Measurements from ENCODE around the gene CCDC148. TPM values are rescaled to one million over a fixed set of nuclear protein-coding genes. Genes with fewer than 3 reads are reported as not detected.
"Not testable (repeated sequence)": the region's sequence is repeated elsewhere in the genome, so short reads cannot be mapped to it uniquely, and the experiment has no call there.

CCDC148 gene
- total and polyA plus RNA-seq, 2 donors (not counting 3 experiments of a cell fraction or from before 2014, with no cell fraction given), result 0.04 to 0.69 TPM

DNA sequence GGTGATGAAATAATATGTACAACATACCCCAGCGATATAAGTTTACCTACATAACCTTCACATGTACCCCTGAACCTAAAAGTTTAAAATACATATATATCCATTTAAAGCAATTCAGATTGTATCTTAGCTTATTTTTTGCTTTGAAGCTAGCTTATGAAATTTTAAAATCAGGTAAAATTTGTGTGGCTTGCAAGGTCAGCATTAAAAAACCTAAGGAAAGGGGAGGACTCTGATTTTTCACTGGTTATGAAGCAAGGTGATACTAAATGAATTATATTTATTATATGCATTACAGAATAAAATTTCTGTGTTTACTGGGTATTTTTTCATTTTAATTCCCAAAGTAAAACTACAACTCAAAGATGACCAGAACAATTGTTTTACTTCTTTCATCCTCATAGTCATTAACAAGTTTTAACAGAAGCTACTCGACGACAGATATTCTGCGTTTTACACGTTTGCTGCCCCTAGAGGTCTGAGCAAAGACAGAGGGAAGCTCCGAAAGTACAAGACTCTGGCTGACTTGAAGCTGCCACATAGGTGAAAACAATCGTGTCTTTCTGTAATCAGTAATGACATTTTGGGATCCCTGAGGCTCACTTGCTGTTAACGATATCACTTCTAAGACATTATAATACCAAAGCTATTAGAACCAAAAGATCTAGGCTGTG is 17.3 kb upstream of the CCDC148 start:
- BruUV-seq (replicated peaks), result no TSS peak
- intact Hi-C loops (cut with micrococcal nuclease), result no loop called here
- no peaks in the 10 kb centered on the region for H3K9me3 ChIP-seq (replicated peaks; ENCODE audit: control insufficient read depth, insufficient read depth, low read length)
- no peaks in the 10 kb centered on the region for H4K20me1 ChIP-seq (replicated peaks; ENCODE audit: control insufficient read depth, extremely low read depth, insufficient read depth, low read length)
- no peak overlapping the region for H3K27ac ChIP-seq (ENCODE audit: insufficient read depth, low read depth, low read length)
- peaks cover 9% of the 10 kb centered on the region for H3K4me1 ChIP-seq (ENCODE audit: control insufficient read depth, extremely low read depth, insufficient read depth, low read length)
- FAIRE-seq, result no peak
- TF ChIP-seq POLR2A (IDR thresholded peaks at IDR 0.05; ENCODE audit: low read depth, low read length), result no peak
- TF ChIP-seq MYC (IDR thresholded peaks at IDR 0.05; ENCODE audit: low read depth, low read length), result no peak
- TF ChIP-seq POLR2AphosphoS5 (IDR thresholded peaks at IDR 0.05; ENCODE audit: insufficient read depth, low read depth, low read length), result no peak
- TF ChIP-seq EZH2 (IDR thresholded peaks at IDR 0.05; ENCODE audit: borderline replicate concordance, low read depth, low read length, severe bottlenecking), result no peak
- TF ChIP-seq GATA2 (IDR thresholded peaks at IDR 0.05; ENCODE audit: insufficient read depth, insufficient read length, low read depth, low read length), result no peak
- no peak for TF ChIP-seq FOS (IDR thresholded peaks at IDR 0.05; ENCODE audit: borderline replicate concordance, insufficient read depth, low read length)
- TF ChIP-seq JUN (IDR thresholded peaks at IDR 0.05; ENCODE audit: borderline replicate concordance, insufficient read depth, insufficient read length, low read depth), result no peak
- TF ChIP-seq, protein P1, sequence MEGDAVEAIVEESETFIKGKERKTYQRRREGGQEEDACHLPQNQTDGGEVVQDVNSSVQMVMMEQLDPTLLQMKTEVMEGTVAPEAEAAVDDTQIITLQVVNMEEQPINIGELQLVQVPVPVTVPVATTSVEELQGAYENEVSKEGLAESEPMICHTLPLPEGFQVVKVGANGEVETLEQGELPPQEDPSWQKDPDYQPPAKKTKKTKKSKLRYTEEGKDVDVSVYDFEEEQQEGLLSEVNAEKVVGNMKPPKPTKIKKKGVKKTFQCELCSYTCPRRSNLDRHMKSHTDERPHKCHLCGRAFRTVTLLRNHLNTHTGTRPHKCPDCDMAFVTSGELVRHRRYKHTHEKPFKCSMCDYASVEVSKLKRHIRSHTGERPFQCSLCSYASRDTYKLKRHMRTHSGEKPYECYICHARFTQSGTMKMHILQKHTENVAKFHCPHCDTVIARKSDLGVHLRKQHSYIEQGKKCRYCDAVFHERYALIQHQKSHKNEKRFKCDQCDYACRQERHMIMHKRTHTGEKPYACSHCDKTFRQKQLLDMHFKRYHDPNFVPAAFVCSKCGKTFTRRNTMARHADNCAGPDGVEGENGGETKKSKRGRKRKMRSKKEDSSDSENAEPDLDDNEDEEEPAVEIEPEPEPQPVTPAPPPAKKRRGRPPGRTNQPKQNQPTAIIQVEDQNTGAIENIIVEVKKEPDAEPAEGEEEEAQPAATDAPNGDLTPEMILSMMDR (IDR thresholded peaks at IDR 0.05; ENCODE audit: extremely low read depth in 1 of 2, insufficient read depth in 1 of 2, low read depth in 1 of 2, low read length in 2 of 2), result no peak
- TF ChIP-seq, protein P2, sequence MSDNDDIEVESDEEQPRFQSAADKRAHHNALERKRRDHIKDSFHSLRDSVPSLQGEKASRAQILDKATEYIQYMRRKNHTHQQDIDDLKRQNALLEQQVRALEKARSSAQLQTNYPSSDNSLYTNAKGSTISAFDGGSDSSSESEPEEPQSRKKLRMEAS (IDR thresholded peaks at IDR 0.05; ENCODE audit: insufficient read depth, insufficient read length), result no peak
- ChIA-PET CTCF (interaction anchor here (1.3 kb wide), 1 partner anchor 9 kb away, joined by 3 read pairs; no protein-coding TSS in a partner anchor), POLR2A (no interaction called here)
- no peak overlapping the region for H3K4me3 ChIP-seq (replicated peaks in 1 of 3; ENCODE audit: insufficient read depth in 1 of 3, low read depth in 1 of 3, low read length in 3 of 3)
- no peaks in the 10 kb centered on the region for H3K27me3 ChIP-seq (ENCODE audit: control insufficient read depth in 2 of 2, insufficient read depth in 2 of 2, low read length in 2 of 2)
- H3K36me3 ChIP-seq (ENCODE audit: control insufficient read depth in 2 of 2, extremely low read depth in 1 of 2, insufficient read depth in 2 of 2, low read length in 2 of 2), result peaks cover 0 to 2% of the 10 kb centered on the region in 2 experiments
- peaks cover 6% of the 10 kb centered on the region for H3K79me2 ChIP-seq (ENCODE audit: control insufficient read depth, insufficient read depth, low read length)
- no peak for DNase-seq (ENCODE audit: low read depth, low spot score)
- no peak overlapping the region for H2AFZ ChIP-seq (ENCODE audit: low read depth, low read length)
- no peak overlapping the region for H3K9ac ChIP-seq (replicated peaks; ENCODE audit: extremely low read depth, insufficient read depth, low read length)
- H3K4me2 ChIP-seq (ENCODE audit: insufficient read depth, low read length), result no peak overlapping the region
- dilution Hi-C loops (cut with MboI; ENCODE audit: extremely low pct_ligation_motif_present, low sequenced_read_pairs), result no loop called here
- H3K9me1 ChIP-seq (replicated peaks; ENCODE audit: control insufficient read depth, extremely low read depth, insufficient read depth, low read length), result no peaks in the 10 kb centered on the region

DNA sequence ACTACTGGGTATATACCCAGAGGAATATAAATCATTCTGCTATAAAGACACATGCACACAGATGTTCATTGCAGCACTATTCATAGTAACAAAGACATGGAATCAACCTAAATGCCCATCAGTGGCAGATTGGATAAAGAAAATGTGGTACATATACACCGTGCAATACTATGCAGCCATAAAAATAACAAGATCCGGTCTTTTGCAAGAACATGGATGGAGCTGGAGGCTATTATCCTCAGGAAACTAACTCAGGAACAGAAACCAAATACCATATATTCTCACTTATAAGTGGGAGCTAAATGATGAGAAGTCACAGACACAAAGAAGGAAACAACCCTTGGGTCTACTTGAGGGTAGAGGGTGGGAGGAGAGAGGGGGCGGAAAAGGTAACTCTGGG is 16.7 kb upstream of the CCDC148 start:
- H3K9ac ChIP-seq (replicated peaks; ENCODE audit: extremely low read depth, insufficient read depth, low read length); BruUV-seq (replicated peaks); H3K9me3 ChIP-seq (replicated peaks; ENCODE audit: control insufficient read depth, insufficient read depth, low read length); H3K9me1 ChIP-seq (replicated peaks; ENCODE audit: control insufficient read depth, extremely low read depth, insufficient read depth, low read length); H3K4me2 ChIP-seq (ENCODE audit: insufficient read depth, low read length); H3K36me3 ChIP-seq (ENCODE audit: control insufficient read depth in 2 of 2, extremely low read depth in 1 of 2, insufficient read depth in 2 of 2, low read length in 2 of 2); H2AFZ ChIP-seq (ENCODE audit: low read depth, low read length); H3K4me3 ChIP-seq (replicated peaks in 1 of 3; ENCODE audit: insufficient read depth in 1 of 3, low read depth in 1 of 3, low read length in 3 of 3); FAIRE-seq; H3K79me2 ChIP-seq (ENCODE audit: control insufficient read depth, insufficient read depth, low read length); POLR2A ChIA-PET; H3K27ac ChIP-seq (ENCODE audit: insufficient read depth, low read depth, low read length); intact Hi-C loops (cut with micrococcal nuclease); H3K4me1 ChIP-seq (ENCODE audit: control insufficient read depth, extremely low read depth, insufficient read depth, low read length); H3K27me3 ChIP-seq (ENCODE audit: control insufficient read depth in 2 of 2, insufficient read depth in 2 of 2, low read length in 2 of 2); dilution Hi-C loops (cut with MboI; ENCODE audit: extremely low pct_ligation_motif_present, low sequenced_read_pairs); H4K20me1 ChIP-seq (replicated peaks; ENCODE audit: control insufficient read depth, extremely low read depth, insufficient read depth, low read length); DNase-seq (ENCODE audit: low read depth, low spot score): not testable (repeated sequence)
- CTCF ChIA-PET, result interaction anchor here (1.3 kb wide), 1 partner anchor 8 kb away, joined by 3 read pairs; no protein-coding TSS in a partner anchor

DNA sequence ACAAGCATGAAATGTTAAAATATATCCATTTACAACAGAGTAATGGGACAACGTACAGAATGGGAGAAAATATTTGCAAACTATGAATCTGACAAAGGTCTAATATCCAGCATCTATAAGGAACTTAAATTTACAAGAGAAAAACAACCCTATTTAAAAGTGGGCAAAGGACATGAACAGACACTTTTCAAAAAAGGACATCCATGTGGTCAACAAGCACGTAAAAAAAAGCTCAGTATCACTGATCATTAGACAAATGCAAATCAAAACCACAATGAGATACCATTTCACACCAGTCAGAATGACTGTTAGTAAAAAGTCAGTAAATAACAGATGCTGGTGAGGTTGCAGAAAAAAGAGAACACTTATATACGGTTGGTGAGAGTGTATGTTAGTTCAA is 16.3 kb upstream of the CCDC148 start:
- POLR2A ChIA-PET; BruUV-seq (replicated peaks); H3K4me1 ChIP-seq (ENCODE audit: control insufficient read depth, extremely low read depth, insufficient read depth, low read length); H3K27ac ChIP-seq (ENCODE audit: insufficient read depth, low read depth, low read length); H3K27me3 ChIP-seq (ENCODE audit: control insufficient read depth in 2 of 2, insufficient read depth in 2 of 2, low read length in 2 of 2); H3K4me2 ChIP-seq (ENCODE audit: insufficient read depth, low read length); FAIRE-seq; H3K79me2 ChIP-seq (ENCODE audit: control insufficient read depth, insufficient read depth, low read length); H3K9me3 ChIP-seq (replicated peaks; ENCODE audit: control insufficient read depth, insufficient read depth, low read length); intact Hi-C loops (cut with micrococcal nuclease); H3K9me1 ChIP-seq (replicated peaks; ENCODE audit: control insufficient read depth, extremely low read depth, insufficient read depth, low read length); H3K36me3 ChIP-seq (ENCODE audit: control insufficient read depth in 2 of 2, extremely low read depth in 1 of 2, insufficient read depth in 2 of 2, low read length in 2 of 2); H2AFZ ChIP-seq (ENCODE audit: low read depth, low read length); dilution Hi-C loops (cut with MboI; ENCODE audit: extremely low pct_ligation_motif_present, low sequenced_read_pairs); H3K4me3 ChIP-seq (replicated peaks in 1 of 3; ENCODE audit: insufficient read depth in 1 of 3, low read depth in 1 of 3, low read length in 3 of 3); DNase-seq (ENCODE audit: low read depth, low spot score); CTCF ChIA-PET; H3K9ac ChIP-seq (replicated peaks; ENCODE audit: extremely low read depth, insufficient read depth, low read length); H4K20me1 ChIP-seq (replicated peaks; ENCODE audit: control insufficient read depth, extremely low read depth, insufficient read depth, low read length): not testable (repeated sequence)

Measured in endothelial cell of umbilical vein (primary cell).